Thoracic aorta (tissue), 2 donors: ENCODE measurements around the gene TRPM5. TPM values are rescaled to one million over a fixed set of nuclear protein-coding genes. Genes with fewer than 3 reads are reported as not detected.

Source experiments
- ATAC-seq: fragments of 150-250 bp; one replicate; pipeline ENCODE4 v1.8.0; 2017; ENCODE audit warnings: low read depth; ENCODE audit not compliant: insufficient number of reproducible peaks, low FRiP score
- DNase-seq: peaks from one replicate; pipeline ENCODE4 v3.0.0-alpha.2; 2020; ENCODE audit warnings: low spot score
- H3K27ac ChIP-seq, 2 donors: fragments of 200-600 bp; sonication (generic); 1 replicate in 1 of 2; 2 replicates in 1 of 2; pipeline ENCODE4 v1.5.1; 2016; ENCODE audit warnings: mild to moderate bottlenecking in 2 of 2, moderate library complexity in 2 of 2
- H3K27me3 ChIP-seq: fragments of 200-600 bp; sonication (generic); replicated peaks from 2 replicates; pipeline ENCODE4 v1.6.0; 2016; ENCODE audit warnings: mild to moderate bottlenecking; ENCODE audit not compliant: insufficient read depth
- H3K36me3 ChIP-seq: fragments of 200-600 bp; sonication (generic); one replicate; pipeline ENCODE4 v1.5.1; 2016
- H3K4me1 ChIP-seq, 2 donors: fragments of 200-600 bp; sonication (generic); 1 replicate in 1 of 2; 2 replicates in 1 of 2; pipeline versions ENCODE4 v1.5.1 to v1.6.0; 2016; ENCODE audit warnings: low read depth in 2 of 2, mild to moderate bottlenecking in 1 of 2; ENCODE audit not compliant: control insufficient read depth in 1 of 2
- H3K4me3 ChIP-seq: fragments of 200-600 bp; sonication (generic); 2 replicates; pipeline ENCODE4 v1.5.1; 2016; ENCODE audit warnings: mild to moderate bottlenecking
- H3K9me3 ChIP-seq: fragments of 200-600 bp; sonication (generic); 2 replicates; pipeline ENCODE4 v1.5.1; 2016
- total RNA-seq, 2 donors: library from RNA; depleted of rRNA; stranded (reverse); fragments of >200 nt; gene quantifications; one replicate each; pipeline versions ENCODE4 v1.1.0 to v1.2.3, GENCODE V29; 2016
- TF ChIP-seq, protein P1 (sequence below): fragments of 200-600 bp; sonication (generic); IDR thresholded peaks from one replicate; pipeline ENCODE4 v1.5.1; 2019; ENCODE audit warnings: antibody characterized with exemption

Gene TRPM5
- total RNA-seq, 2 donors from 2014 or later: not detected

DNA sequence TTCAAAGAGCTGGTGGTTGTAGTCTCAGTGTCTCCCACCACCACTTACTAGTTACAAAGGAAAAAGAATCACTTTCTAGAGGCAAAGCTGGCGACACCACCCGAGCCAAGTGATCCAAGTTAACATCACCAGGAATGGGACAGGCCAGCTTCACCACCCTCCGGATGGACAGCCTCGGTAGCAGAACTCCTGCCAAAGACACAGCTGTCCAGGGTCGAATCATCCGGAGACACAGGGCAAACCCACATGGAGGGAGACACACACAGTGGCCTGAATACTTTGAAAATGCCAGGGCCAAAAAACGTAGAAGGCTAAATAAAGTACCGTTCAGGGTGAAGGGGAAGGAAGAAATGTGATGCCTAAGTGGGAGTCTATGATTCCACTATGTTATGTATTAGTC lies 33.6 kb upstream of the TRPM5 start:
- Histone ChIP-seq H3K27me3 (no peaks in the 10 kb centered on the region), H3K9me3 (peaks cover 3% of the 10 kb centered on the region), H3K27ac (no peak overlapping the region), H3K4me3 (no peak overlapping the region), H3K4me1 (no peaks in the 10 kb centered on the region), H3K36me3 (no peaks in the 10 kb centered on the region)
- ATAC-seq (no peak), DNase-seq (no peak)
- TF ChIP-seq, protein P1, sequence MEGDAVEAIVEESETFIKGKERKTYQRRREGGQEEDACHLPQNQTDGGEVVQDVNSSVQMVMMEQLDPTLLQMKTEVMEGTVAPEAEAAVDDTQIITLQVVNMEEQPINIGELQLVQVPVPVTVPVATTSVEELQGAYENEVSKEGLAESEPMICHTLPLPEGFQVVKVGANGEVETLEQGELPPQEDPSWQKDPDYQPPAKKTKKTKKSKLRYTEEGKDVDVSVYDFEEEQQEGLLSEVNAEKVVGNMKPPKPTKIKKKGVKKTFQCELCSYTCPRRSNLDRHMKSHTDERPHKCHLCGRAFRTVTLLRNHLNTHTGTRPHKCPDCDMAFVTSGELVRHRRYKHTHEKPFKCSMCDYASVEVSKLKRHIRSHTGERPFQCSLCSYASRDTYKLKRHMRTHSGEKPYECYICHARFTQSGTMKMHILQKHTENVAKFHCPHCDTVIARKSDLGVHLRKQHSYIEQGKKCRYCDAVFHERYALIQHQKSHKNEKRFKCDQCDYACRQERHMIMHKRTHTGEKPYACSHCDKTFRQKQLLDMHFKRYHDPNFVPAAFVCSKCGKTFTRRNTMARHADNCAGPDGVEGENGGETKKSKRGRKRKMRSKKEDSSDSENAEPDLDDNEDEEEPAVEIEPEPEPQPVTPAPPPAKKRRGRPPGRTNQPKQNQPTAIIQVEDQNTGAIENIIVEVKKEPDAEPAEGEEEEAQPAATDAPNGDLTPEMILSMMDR: no peak

DNA sequence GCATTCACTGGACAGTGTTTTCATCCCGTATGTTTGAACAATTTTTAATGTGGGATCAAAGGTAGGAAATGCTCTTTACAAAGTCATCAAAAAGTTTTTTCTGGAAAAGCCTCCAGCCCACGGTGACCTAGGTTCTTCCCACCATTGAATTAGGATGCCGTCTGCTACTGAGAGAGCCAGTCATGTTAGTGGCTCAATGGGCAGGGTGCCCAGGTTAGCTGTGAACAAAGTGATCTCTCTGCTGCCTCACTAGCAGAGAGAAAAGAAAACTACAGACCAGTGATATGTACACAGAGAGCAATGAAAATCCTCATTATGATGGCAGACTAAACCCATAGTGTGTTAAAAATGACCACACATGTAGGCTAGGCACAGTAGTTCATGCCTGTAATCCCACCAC lies 32.9 kb upstream of the TRPM5 start:
- TF ChIP-seq, protein P1: no peak
- Histone ChIP-seq H3K27me3 (no peaks in the 10 kb centered on the region), H3K4me3 (no peak overlapping the region), H3K9me3 (peaks cover 3% of the 10 kb centered on the region), H3K27ac (no peak overlapping the region), H3K4me1 (no peaks in the 10 kb centered on the region), H3K36me3 (no peaks in the 10 kb centered on the region)
- DNase-seq (no peak), ATAC-seq (no peak)

DNA sequence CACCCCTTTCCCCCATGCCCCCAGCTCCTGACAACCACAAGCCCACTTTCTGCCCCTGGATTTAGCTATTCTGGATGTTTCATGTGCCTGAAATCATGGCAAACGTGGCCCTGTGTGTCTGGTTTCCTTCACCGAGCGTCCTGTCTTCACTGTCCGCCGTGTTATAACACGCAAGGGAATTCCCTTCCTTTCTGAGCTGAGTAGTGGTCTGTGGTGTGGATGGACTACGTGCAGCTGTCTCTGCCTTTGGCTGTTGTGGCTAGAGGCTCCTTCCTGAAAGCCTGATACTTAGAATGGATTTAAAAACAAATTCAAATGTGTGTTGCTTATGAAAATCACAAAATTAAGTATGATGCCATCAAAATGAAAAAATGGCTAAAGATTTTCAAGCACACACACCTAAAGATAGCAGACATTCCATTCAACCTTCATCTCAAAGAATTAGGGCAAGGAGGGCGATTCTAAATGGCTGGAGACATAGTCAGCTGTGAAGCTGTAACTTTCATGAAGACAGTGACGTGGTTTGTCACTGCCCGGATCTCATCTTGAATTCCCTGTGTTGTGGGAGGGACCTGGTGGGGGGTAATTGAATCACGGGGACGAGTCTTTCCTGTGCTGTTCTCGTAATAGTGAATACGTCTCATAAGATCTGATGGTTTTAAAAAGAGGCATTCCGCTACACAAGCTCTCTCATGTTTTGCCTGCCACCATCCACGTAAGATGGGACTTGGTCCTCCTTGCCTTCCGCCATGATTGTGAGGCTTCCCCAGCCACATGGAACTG lies 31.0 kb upstream of the TRPM5 start:
- Histone ChIP-seq H3K9me3 (peaks cover 3% of the 10 kb centered on the region), H3K27me3 (no peaks in the 10 kb centered on the region), H3K4me1 (no peaks in the 10 kb centered on the region), H3K27ac (no peak overlapping the region), H3K36me3 (no peaks in the 10 kb centered on the region), H3K4me3 (no peak overlapping the region)
- no peak for DNase-seq
- TF ChIP-seq, protein P1: no peak
- no peak for ATAC-seq

DNA sequence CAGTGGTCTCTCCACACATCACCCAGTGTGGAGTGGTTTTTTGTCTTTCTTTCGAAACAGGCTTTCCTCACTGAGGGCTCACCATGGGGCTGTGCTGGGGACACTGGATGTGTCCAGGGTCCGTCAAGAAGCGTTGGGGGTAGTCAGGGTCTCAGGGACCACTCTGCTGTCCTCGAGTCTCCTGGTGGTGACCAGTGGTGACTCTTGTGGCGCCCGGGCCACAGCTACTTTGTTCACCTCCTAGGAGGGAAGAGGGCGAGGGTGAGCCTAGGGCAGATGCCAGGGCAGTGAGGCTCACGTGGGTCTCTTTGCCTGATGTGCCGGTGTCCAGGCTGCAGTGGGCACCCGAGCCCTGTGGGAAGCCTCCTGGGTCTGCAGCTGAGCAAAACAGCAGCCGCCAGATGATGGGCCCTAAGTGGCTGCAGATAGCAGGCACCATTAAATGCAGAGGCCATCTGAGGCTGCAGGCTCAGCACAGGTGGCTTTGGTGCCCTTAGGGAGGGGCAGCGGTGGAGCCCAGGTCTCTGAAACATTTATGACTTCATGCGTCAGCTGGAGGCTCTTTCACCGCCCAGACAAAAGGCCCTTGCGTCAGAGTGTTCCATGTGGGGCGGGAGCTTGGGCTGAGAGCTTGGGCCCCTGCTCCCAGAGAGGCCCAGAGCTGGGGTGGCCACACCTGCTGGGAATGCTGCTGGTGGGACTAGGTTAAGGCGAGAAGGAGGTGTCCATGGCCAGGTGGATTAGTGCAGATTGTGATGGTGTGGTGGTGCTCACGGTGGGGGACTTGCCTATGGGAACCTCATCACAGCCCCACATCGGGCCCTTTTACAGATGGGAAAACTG lies 30.0 kb upstream of the TRPM5 start:
- no peaks in the 10 kb centered on the region for H3K9me3 ChIP-seq
- no peaks in the 10 kb centered on the region for H3K27me3 ChIP-seq
- TF ChIP-seq, protein P1: no peak
- DNase-seq: no peak
- no peaks in the 10 kb centered on the region for H3K4me1 ChIP-seq
- no peaks in the 10 kb centered on the region for H3K36me3 ChIP-seq
- ATAC-seq: no peak
- H3K27ac ChIP-seq: no peak overlapping the region
- H3K4me3 ChIP-seq: no peak overlapping the region

DNA sequence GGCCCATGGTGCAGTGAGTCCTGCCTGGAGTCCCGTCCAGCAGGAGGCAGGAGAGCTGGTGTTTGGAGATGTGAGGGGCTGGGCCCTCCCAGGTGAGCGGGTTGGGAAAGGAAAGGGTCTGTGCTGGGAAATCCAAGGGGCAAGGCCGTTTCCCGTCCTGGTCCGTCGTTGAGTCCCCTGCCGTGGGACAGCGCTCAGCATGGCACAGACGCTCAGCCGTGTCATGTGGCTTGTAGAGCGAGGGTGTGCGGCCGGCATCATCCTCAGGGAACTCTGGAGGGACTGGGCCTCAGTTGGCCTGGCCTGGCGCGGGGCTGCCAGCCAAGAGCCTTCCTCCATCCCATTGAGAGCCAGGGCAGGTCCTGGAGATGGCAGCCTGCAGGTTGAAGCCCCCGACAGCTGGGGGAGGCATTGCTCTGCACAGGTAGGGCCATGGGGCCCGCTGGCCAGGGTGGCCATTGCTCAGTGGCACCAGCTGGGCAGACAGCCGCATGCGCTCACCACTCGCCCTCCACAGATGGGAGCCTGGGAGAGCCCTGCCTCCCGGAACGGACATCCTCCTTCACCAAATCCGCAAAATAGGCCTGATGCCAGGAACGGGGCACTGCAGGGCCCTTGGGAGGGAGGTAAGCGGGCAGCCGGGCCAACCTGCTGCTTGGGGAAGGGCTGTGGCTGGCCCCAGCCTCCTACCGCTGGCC lies 29.2 kb upstream of the TRPM5 start:
- Histone ChIP-seq H3K27me3 (no peaks in the 10 kb centered on the region), H3K36me3 (no peaks in the 10 kb centered on the region), H3K9me3 (no peaks in the 10 kb centered on the region), H3K27ac (no peak overlapping the region), H3K4me1 (no peaks in the 10 kb centered on the region), H3K4me3 (no peak overlapping the region)
- DNase-seq (no peak), ATAC-seq (no peak)
- TF ChIP-seq, protein P1: no peak
